ENCODE data around the gene TMPRSS12.
"Not testable (repeated sequence)": the region's sequence is repeated elsewhere in the genome, so short reads cannot be mapped to it uniquely, and the experiment has no call there.

TMPRSS12 gene

GRCh38 chr12:50842637-50843493 lies at the start of gene TMPRSS12:
TSS of gene TMPRSS12 (plus strand) at chr12:50842926. CDS start at chr12:50842965, 39 bp downstream.
- DNase-seq: no peak
- Histone ChIP-seq H3K9me3 (peaks cover 0 to 5% (median 0%) of the 10 kb centered on the region in 3 donors), H3K27me3 (peaks cover 0 to 5% of the 10 kb centered on the region in 2 donors), H3K36me3 (no peaks in the 10 kb centered on the region), H3K4me3 (peak within 1 kb of the TSS; percentile 11 to 33), H3K4me1 (peaks cover 0 to 7% (median 0%) of the 10 kb centered on the region in 4 donors), H3K27ac (no peak within 1 kb of the TSS)
- intact Hi-C loops (cut with DNase I; ENCODE audit: low total_unique reads): no loop called here
- no peak for TF ChIP-seq CTCF (IDR thresholded peaks at IDR 0.05)

GRCh38 chr12:50799908-50800307 lies 42.8 kb upstream of the TMPRSS12 start:
- TF ChIP-seq CTCF (IDR thresholded peaks at IDR 0.05): no peak
- intact Hi-C loops (cut with DNase I; ENCODE audit: low total_unique reads): no loop called here
- no peaks in the 10 kb centered on the region for H3K4me1 ChIP-seq
- H3K36me3 ChIP-seq: peaks cover 43 to 62% (median 53%) of the 10 kb centered on the region in 3 donors
- no peak overlapping the region for H3K27ac ChIP-seq
- no peaks in the 10 kb centered on the region for H3K9me3 ChIP-seq
- no peaks in the 10 kb centered on the region for H3K27me3 ChIP-seq
- no peak for DNase-seq
- no peak overlapping the region for H3K4me3 ChIP-seq

- Histone ChIP-seq H3K36me3 (peaks cover 18 to 55% (median 27%) of the 10 kb centered on the region in 3 donors), H3K9me3 (no peaks in the 10 kb centered on the region), H3K27me3 (no peaks in the 10 kb centered on the region), H3K4me1 (no peaks in the 10 kb centered on the region), H3K4me3 (no peak overlapping the region), H3K27ac (no peak overlapping the region)
- no peak for TF ChIP-seq CTCF (IDR thresholded peaks at IDR 0.05)
- DNase-seq: no peak
- intact Hi-C loops (cut with DNase I; ENCODE audit: low total_unique reads): no loop called here
Observed at GRCh38 chr12:50803230-50803875, 39.4 kb upstream of the TMPRSS12 start.

DNA sequence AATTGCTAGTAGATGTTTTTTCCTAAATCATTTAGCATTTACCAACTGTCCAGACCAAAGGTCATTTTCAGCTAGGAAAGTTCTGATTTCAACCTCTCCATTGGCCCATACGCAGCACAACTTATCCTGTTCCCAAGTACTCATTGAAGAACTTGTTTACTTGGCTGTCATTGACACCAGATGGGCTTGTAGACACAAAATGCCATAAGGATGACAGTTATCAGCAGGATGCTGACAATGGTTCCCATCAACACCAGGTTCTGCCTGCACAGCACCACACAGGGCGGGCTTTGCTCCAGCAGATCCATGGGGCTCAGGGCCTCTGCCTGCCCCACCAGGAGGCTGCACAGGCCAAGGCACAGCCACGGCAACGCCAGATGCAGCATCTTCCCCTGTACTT lies 36.5 kb upstream of the TMPRSS12 start:
- no peak overlapping the region for H3K27ac ChIP-seq
- H3K9me3 ChIP-seq: no peaks in the 10 kb centered on the region
- intact Hi-C loops (cut with DNase I; ENCODE audit: low total_unique reads): no loop called here
- no peak overlapping the region for H3K4me3 ChIP-seq
- no peaks in the 10 kb centered on the region for H3K27me3 ChIP-seq
- no peak for TF ChIP-seq CTCF (IDR thresholded peaks at IDR 0.05)
- H3K4me1 ChIP-seq: no peaks in the 10 kb centered on the region
- H3K36me3 ChIP-seq: peaks cover 18 to 58% (median 19%) of the 10 kb centered on the region in 3 donors
- DNase-seq: no peak

DNA sequence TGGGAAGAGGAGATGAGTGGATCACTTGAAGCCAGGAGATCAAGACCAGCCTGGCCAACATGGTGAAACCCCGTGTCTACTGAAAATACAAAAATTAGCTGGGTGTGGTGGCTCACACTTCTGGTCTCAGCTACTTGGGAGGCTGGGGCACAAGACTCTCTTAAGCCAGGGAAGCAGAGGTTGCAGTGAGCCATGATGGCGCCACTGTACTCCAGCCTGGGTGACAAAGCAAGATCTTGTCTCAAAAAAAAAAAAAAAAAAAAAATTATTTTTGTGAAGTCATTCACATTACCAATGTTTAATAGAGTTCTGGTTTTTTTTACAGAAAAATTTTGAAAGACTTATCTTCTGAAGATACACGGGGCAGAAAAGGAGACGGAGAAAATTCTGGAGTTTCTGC lies 33.6 kb upstream of the TMPRSS12 start:
- intact Hi-C loops (cut with DNase I; ENCODE audit: low total_unique reads); H3K27ac ChIP-seq; DNase-seq; H3K4me1 ChIP-seq; H3K9me3 ChIP-seq; H3K27me3 ChIP-seq; H3K4me3 ChIP-seq: not testable (repeated sequence)
- H3K36me3 ChIP-seq: peaks cover 31 to 86% (median 33%) of the 10 kb centered on the region in 3 donors

- H3K36me3 ChIP-seq: peaks cover 59 to 98% (median 81%) of the 10 kb centered on the region in 3 donors
- intact Hi-C loops (cut with DNase I; ENCODE audit: low total_unique reads): not testable (repeated sequence)
Observed at GRCh38 chr12:50814921-50815320, 27.8 kb upstream of the TMPRSS12 start.

More at GRCh38 chr12:50814921-50815320, 27.8 kb upstream of the TMPRSS12 start:
- not testable (repeated sequence) for H3K27ac ChIP-seq, H3K4me1 ChIP-seq, H3K27me3 ChIP-seq, H3K9me3 ChIP-seq, DNase-seq, H3K4me3 ChIP-seq
